Measurements from ENCODE around the gene PARS2.

PARS2 gene
- 0.31 to 2.6 reads per million in 2 donors for total RNA-seq

GRCh38 chr1:54764133-54764921 is at the start of gene PARS2:
TSS of gene PARS2 (minus strand) at chr1:54764523. CDS start at chr1:54759161, 5,362 bp downstream.
- peak; percentile 91 to 99 (median 94) for DNase-seq

- DNase-seq, result no peak
These were observed 49.8 kb upstream of the PARS2 start for GRCh38 chr1:54814126-54814498.

GRCh38 chr1:54813485-54814125 is 49.3 kb upstream of the PARS2 start:
- DNase-seq, result no peak

GRCh38 chr1:54812801-54813484 is 48.6 kb upstream of the PARS2 start:
- DNase-seq, result peak in 2 of 5 experiments; percentile 14 to 65

- DNase-seq, result no peak
These were observed 47.7 kb upstream of the PARS2 start for GRCh38 chr1:54811739-54812655.

GRCh38 chr1:54811066-54811465 is 46.7 kb upstream of the PARS2 start:
- no peak for DNase-seq

- DNase-seq, result peak in 4 of 5 experiments; percentile 33 to 63 (median 48)
These were observed 46.0 kb upstream of the PARS2 start for GRCh38 chr1:54810153-54810942.

- no peak for DNase-seq
These were observed 45.3 kb upstream of the PARS2 start for GRCh38 chr1:54809496-54810074.

GRCh38 chr1:54808443-54809207 is 44.3 kb upstream of the PARS2 start:
- no peak for DNase-seq

GRCh38 chr1:54807756-54808155 is 43.4 kb upstream of the PARS2 start:
- DNase-seq, result no peak

- peak in 2 of 5 experiments; percentile 36 to 66 for DNase-seq
These were observed 42.7 kb upstream of the PARS2 start for GRCh38 chr1:54806931-54807611.

GRCh38 chr1:54805981-54806381 is 41.7 kb upstream of the PARS2 start:
- no peak for DNase-seq

- DNase-seq, result no peak
These were observed 41.1 kb upstream of the PARS2 start for GRCh38 chr1:54805466-54805865.

- DNase-seq, result peak in 1 of 5 experiments; percentile 20
These were observed 40.3 kb upstream of the PARS2 start for GRCh38 chr1:54804471-54805132.

GRCh38 chr1:54803761-54804470 is 39.6 kb upstream of the PARS2 start:
- DNase-seq, result peak in 1 of 5 experiments; percentile 43

GRCh38 chr1:54800899-54801759 is 36.8 kb upstream of the PARS2 start, which contains the start of gene TTC22:
TSS of gene TTC22 (minus strand) at chr1:54801323. CDS start at chr1:54801163, 160 bp downstream.
- DNase-seq, result peak; percentile 39 to 81 (median 59)
